Central memory CD8-positive, alpha-beta T cell (primary cell): ENCODE measurements around the gene TSPAN13.

Source experiments
- ATAC-seq: fragments of 150-1000 bp; cut with Tn5 transposase; replicated peaks from 2 replicates; pipeline ENCODE4 v1.10.0; 2022; ENCODE audit warnings: mild to moderate bottlenecking, moderate FRiP score, moderate number of reproducible peaks; ENCODE audit not compliant: poor library complexity, severe bottlenecking; ENCODE audit errors: extremely low read depth
- DNase-seq, 2 donors: peaks; one replicate each; pipeline ENCODE4 v3.0.0; 2021; ENCODE audit warnings: low spot score in 2 of 2
- H3K27ac Mint-ChIP-seq: one replicate; pipeline ENCODE4 v1.8.0; 2022; ENCODE audit warnings: low read depth, mild to moderate bottlenecking, moderate library complexity, mixed read lengths
- H3K27me3 Mint-ChIP-seq: one replicate; pipeline ENCODE4 v1.8.0; 2022; ENCODE audit warnings: mixed read lengths
- H3K36me3 Mint-ChIP-seq: one replicate; pipeline ENCODE4 v1.8.0; 2022; ENCODE audit warnings: mild to moderate bottlenecking, moderate library complexity, mixed read lengths; ENCODE audit not compliant: insufficient read depth
- H3K4me1 Mint-ChIP-seq: one replicate; pipeline ENCODE4 v1.8.0; 2022; ENCODE audit warnings: mixed read lengths
- H3K4me3 Mint-ChIP-seq: one replicate; pipeline ENCODE4 v1.8.0; 2022; ENCODE audit warnings: mild to moderate bottlenecking, moderate library complexity, mixed read lengths
- H3K9me3 Mint-ChIP-seq: one replicate; pipeline ENCODE4 v1.8.0; 2022; ENCODE audit warnings: mixed read lengths

The TSPAN13 gene

DNA sequence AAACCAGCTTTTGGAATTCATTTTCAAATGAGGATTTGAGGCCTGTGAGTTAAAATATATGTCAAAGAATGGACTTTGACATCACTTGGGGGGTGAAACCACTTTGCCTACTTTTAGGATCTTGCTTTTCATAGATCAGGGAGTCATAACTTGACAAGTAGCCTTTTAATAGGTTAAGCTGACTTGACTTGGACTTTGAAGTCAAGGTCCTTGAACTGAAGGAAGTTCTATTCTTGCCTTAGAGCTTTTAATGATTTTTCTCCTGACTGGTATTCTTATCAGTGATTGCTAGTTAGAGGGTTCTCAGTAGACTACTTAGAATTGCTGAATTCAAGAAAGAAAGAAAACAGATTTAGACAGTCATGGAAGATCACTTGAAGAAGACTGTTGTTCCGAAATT is 33.6 kb downstream of the TSPAN13 start:
- Mint-ChIP-seq H3K4me1 (no peaks in the 10 kb centered on the region), H3K4me3 (no peak overlapping the region), H3K27me3 (peaks cover 20% of the 10 kb centered on the region), H3K36me3 (peaks cover 1% of the 10 kb centered on the region), H3K9me3 (no peaks in the 10 kb centered on the region), H3K27ac (no peak overlapping the region)
- no peak for DNase-seq
- no peak for ATAC-seq

GRCh38 chr7:16791071-16791470 is 37.5 kb downstream of the TSPAN13 start:
- H3K4me3 Mint-ChIP-seq: no peak overlapping the region
- ATAC-seq: no peak
- no peaks in the 10 kb centered on the region for H3K9me3 Mint-ChIP-seq
- H3K27ac Mint-ChIP-seq: no peak overlapping the region
- H3K4me1 Mint-ChIP-seq: no peaks in the 10 kb centered on the region
- DNase-seq: no peak
- H3K36me3 Mint-ChIP-seq: peaks cover 1% of the 10 kb centered on the region
- H3K27me3 Mint-ChIP-seq: peaks cover 13% of the 10 kb centered on the region

- Mint-ChIP-seq H3K27ac (no peak overlapping the region), H3K4me1 (no peaks in the 10 kb centered on the region), H3K27me3 (peaks cover 13% of the 10 kb centered on the region), H3K9me3 (no peaks in the 10 kb centered on the region), H3K4me3 (no peak overlapping the region), H3K36me3 (peaks cover 1% of the 10 kb centered on the region)
- DNase-seq (no peak), ATAC-seq (no peak)
Observed at GRCh38 chr7:16791905-16792698, 38.5 kb downstream of the TSPAN13 start.

DNA sequence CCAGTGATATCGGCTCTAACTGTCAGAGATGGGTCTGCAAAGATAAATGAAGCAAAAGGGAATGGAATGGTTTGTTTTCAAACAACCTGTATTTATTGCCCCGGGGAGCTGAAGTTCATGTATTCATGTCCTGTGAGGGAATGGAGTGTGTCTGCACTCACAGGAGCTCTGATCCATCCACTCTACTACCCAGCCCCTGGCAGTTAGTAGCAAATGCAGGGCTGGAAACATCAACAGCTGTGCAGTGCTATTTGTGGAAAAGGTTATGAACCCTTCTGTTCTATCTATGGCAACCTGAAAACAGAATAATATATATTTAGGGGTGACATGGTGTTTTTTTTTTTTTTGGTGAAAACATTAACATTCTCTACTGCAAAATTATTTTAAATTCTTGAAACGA is 41.4 kb downstream of the TSPAN13 start:
- DNase-seq (no peak), ATAC-seq (no peak)
- peaks cover 13% of the 10 kb centered on the region for H3K27me3 Mint-ChIP-seq
- H3K27ac Mint-ChIP-seq: no peak overlapping the region
- H3K4me1 Mint-ChIP-seq: no peaks in the 10 kb centered on the region
- H3K36me3 Mint-ChIP-seq: peaks cover 1% of the 10 kb centered on the region
- H3K4me3 Mint-ChIP-seq: no peak overlapping the region
- H3K9me3 Mint-ChIP-seq: no peaks in the 10 kb centered on the region

DNA sequence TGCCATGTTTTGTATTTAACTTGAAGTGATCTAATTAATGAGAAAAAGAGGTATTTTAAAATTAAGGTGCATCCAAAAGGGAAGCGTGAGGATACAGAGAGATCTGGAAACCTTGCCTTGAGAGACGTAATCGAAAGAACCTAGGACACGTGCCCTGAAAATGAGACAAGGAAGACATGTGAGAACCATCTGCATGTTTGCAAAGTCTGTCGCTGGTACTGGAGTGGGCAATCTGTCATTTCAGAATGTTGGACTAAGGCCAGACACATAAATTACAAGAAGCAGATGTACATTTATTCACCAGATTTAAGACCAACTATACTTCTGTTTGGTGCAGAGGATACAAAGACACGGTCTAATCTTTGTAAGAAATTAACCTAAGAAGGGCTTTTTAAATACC is 42.1 kb downstream of the TSPAN13 start:
- Mint-ChIP-seq H3K36me3 (peaks cover 1% of the 10 kb centered on the region), H3K9me3 (no peaks in the 10 kb centered on the region), H3K4me1 (no peaks in the 10 kb centered on the region), H3K27me3 (peaks cover 13% of the 10 kb centered on the region), H3K27ac (no peak overlapping the region), H3K4me3 (no peak overlapping the region)
- ATAC-seq: no peak
- no peak for DNase-seq

DNA sequence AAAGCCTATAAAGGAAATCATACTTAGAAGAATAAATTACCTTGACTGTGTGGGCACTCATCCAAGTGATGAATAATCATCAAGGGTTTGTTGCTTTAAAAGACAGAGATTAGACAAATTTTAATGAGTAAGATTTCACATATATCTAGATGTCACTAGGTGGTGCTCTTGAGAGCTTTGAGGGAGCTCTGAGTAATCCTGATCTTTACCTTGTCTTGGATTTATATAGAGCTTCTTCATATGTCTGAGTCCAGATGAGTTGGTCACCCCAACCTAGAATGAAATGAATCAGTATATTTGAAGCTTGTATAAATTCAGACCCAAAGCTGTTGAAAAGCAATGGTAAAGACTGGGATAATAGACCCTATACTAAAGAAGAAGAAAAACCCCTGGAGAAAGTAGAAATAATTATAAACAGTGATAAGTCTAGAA is 47.6 kb downstream of the TSPAN13 start:
- ATAC-seq: peak; percentile 24
- no peak overlapping the region for H3K4me3 Mint-ChIP-seq
- no peak overlapping the region for H3K27ac Mint-ChIP-seq
- H3K9me3 Mint-ChIP-seq: no peaks in the 10 kb centered on the region
- H3K36me3 Mint-ChIP-seq: no peaks in the 10 kb centered on the region
- no peaks in the 10 kb centered on the region for H3K27me3 Mint-ChIP-seq
- DNase-seq: no peak
- no peaks in the 10 kb centered on the region for H3K4me1 Mint-ChIP-seq

- H3K27me3 Mint-ChIP-seq: no peaks in the 10 kb centered on the region
- H3K27ac Mint-ChIP-seq: no peak overlapping the region
- no peaks in the 10 kb centered on the region for H3K4me1 Mint-ChIP-seq
Observed at GRCh38 chr7:16801579-16801978, 48.0 kb downstream of the TSPAN13 start.

DNA sequence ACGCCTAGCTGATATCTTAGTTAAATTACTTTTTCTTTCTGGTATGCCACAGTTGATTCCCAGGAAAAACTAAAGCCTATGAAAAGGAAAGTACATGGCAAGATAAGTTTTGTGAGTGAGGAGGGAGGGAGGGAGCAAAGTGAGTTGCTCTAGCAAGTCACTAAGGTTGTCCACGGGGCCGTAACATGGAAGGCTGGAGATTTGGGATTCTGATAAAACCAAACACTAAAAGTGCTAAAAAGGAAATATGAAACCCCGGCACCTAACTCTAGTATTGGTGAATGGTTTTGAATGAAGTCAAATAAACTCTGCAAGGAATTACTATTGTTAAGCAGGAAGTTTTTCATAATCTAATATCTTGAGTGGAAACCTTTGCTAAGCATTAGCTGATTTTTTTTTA is 49.6 kb downstream of the TSPAN13 start:
- DNase-seq: no peak
- no peaks in the 10 kb centered on the region for H3K4me1 Mint-ChIP-seq
- H3K9me3 Mint-ChIP-seq: no peaks in the 10 kb centered on the region
- H3K4me3 Mint-ChIP-seq: no peak overlapping the region
- peaks cover 8% of the 10 kb centered on the region for H3K27me3 Mint-ChIP-seq
- H3K27ac Mint-ChIP-seq: no peak overlapping the region
- H3K36me3 Mint-ChIP-seq: no peaks in the 10 kb centered on the region
- ATAC-seq: no peak

More at GRCh38 chr7:16801579-16801978, 48.0 kb downstream of the TSPAN13 start:
- no peak for DNase-seq
- Mint-ChIP-seq H3K36me3 (no peaks in the 10 kb centered on the region), H3K4me3 (no peak overlapping the region), H3K9me3 (no peaks in the 10 kb centered on the region)
- ATAC-seq: no peak

DNA sequence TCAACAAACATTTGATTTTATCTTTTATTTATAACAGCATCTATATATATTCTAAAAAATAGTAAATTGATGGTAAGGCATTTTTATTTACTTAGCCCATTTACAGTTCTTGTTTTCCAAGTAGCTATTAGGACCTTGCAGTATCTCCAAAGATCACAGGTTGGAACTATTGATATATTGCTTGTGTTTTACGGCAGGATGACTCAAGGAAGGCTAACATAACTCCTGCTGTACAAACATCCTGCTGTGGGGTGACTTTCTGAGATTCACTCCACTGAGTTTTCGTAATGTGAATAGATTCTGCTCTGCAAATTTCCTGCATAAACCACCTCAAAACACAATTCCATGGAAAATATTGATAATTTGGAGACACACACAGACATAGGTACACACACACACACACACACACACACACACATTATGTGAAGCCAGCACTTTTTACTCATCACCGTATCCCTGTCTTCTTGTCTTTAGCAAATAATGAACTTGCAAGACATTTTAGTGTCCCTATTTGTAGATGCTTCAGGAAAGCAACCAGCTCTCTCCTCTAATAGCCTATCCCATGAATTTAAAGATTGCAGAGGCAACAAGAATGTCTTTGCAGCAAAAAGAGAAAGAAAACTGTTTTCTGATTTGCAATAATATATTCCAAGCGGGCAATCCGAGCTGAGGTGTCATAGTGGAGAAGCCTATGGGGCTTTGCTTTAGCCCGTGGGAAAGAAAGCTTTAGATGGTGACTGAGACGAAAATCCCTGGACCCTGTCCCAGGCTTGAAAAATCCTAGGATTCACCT is 50.5 kb downstream of the TSPAN13 start:
- Mint-ChIP-seq H3K4me3 (no peak overlapping the region), H3K4me1 (no peaks in the 10 kb centered on the region), H3K9me3 (no peaks in the 10 kb centered on the region), H3K27ac (no peak overlapping the region), H3K27me3 (peaks cover 9% of the 10 kb centered on the region), H3K36me3 (no peaks in the 10 kb centered on the region)
- DNase-seq (no peak), ATAC-seq (no peak)

GRCh38 chr7:16804674-16805439 is 51.3 kb downstream of the TSPAN13 start, which contains the start of gene AGR2:
TSS of gene AGR2 (minus strand) at chr7:16804999. CDS start at chr7:16801796, 3,203 bp downstream.
- ATAC-seq (no peak), DNase-seq (no peak)
- H3K4me3 Mint-ChIP-seq: no peak within 1 kb of the TSS
- peaks cover 9% of the 10 kb centered on the region for H3K27me3 Mint-ChIP-seq
- H3K4me1 Mint-ChIP-seq: no peaks in the 10 kb centered on the region
- no peaks in the 10 kb centered on the region for H3K36me3 Mint-ChIP-seq
- H3K27ac Mint-ChIP-seq: no peak within 1 kb of the TSS
- H3K9me3 Mint-ChIP-seq: no peaks in the 10 kb centered on the region

DNA sequence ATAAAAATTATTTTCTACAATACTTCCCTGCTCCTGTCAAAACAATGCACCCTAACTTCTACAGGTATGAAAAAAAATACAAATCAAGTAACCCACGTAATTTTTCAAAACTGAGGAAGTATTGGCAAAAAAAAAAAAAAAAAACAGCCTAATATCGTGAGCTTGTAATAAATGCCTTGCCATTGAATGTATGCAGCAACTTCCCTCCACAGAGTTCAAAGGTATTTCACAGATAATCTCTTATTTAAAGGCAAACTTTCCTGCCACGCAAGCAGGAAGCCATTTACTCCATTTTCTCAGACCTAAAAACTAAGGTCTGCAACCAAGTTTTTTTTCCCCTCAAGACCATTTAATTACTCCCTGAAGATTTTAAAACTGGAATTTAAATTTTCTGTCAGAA is 51.9 kb downstream of the TSPAN13 start:
- ATAC-seq: no peak
- no peaks in the 10 kb centered on the region for H3K4me1 Mint-ChIP-seq
- H3K27ac Mint-ChIP-seq: no peak overlapping the region
- DNase-seq: no peak
- no peaks in the 10 kb centered on the region for H3K9me3 Mint-ChIP-seq
- H3K27me3 Mint-ChIP-seq: peaks cover 9% of the 10 kb centered on the region
- H3K36me3 Mint-ChIP-seq: no peaks in the 10 kb centered on the region
- no peak overlapping the region for H3K4me3 Mint-ChIP-seq

- ATAC-seq: no peak
- no peak for DNase-seq
- Mint-ChIP-seq H3K36me3 (no peaks in the 10 kb centered on the region), H3K27ac (no peak overlapping the region), H3K9me3 (no peaks in the 10 kb centered on the region), H3K4me1 (no peaks in the 10 kb centered on the region), H3K4me3 (no peak overlapping the region), H3K27me3 (peaks cover 31% of the 10 kb centered on the region)
Observed at GRCh38 chr7:16810112-16810511, 56.6 kb downstream of the TSPAN13 start.
